Epidermal melanocyte (primary cell): ENCODE results near the gene CASP2.

Experiments used
- DNase-seq: peaks from one replicate; pipeline ENCODE4 v3.0.0; 2011; ENCODE audit warnings: low spot score; ENCODE audit not compliant: insufficient read length

The CASP2 gene

GRCh38 chr7:143287935-143288826, at the start of gene CASP2:
Gene CASP2, plus strand, starts transcription at chr7:143288351. Its CDS starts 105 bp downstream, at chr7:143288456.
- peak; percentile 97 for DNase-seq

DNA sequence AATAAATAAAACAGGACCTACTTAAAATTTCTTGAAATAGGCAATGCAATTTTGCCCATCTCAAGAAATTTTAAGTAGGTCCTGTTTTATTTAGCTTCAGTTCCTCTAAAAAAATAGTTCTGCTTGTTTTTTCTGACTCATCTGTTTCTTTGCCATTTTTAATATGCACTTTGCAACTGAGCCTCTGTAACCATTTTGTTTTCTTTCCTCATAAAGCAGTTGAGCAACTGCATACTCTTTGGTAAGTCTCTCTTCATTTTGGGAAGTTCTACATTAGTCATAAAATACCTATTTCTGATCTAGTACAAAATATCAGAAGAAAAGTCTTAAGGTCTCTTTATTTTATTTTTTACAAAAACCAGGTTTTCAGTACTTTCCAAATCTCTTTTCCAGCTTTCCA, 48.3 kb upstream of the CASP2 start:
- no peak for DNase-seq

- peak; percentile 43 for DNase-seq
Measured at GRCh38 chr7:143240291-143241168, 47.6 kb upstream of the CASP2 start.

DNA sequence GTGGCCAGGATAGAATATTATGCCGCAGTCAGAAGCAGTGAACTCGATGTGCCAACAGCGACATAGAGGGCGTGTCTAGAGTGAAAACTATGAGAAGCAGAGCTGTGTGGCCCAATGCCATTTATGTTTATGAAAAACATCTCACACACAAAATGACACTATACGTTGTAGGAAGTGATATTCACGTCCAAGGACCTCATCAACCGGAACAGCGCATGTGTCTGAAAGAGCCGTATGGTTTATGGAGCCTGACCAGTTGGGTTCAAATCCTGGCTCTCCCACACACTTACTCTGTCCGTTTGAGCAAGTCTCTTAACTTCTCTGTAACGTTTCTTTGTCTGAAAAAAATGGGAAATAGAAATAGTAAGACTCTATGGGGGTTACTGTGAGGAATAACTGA, 45.8 kb upstream of the CASP2 start:
- DNase-seq = no peak

DNA sequence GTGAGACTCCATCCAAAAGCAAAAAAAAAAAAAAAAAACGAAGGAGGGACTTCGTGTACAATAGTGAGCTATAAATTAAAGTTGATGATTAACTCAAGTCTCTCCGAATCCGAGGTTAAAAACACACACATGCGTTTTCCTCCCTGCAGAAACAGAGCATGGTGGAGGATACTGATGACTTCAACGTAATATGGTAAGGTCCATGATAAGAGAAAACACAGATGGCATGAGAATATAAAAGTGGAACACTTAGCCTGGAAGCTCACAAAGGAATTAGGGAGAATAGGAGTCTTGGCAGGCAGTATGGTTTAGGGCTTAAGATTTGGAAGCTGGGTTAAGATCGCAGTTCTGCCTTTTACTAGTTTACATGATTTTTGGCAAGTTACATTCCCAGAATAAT, 45.0 kb upstream of the CASP2 start:
- DNase-seq = no peak

DNA sequence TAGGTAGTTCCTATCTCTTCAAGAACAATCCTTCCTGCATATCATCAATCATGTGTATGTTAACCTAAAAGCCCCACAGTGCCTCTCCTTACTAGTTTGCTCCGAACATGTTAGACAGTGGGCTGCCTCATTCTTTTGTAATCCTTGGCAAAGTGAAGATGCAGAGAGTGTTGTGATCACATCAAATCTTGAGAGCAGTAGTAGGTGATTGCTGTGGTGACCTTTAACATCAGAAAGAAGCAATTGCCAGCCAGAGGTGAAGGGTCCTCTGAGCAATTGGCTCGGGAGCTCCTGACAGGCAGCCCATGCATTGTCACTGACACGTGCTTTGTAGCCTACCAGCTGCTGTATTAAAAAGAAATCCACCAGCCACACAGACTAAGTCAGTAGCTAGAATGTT, 44.5 kb upstream of the CASP2 start:
- no peak for DNase-seq

DNA sequence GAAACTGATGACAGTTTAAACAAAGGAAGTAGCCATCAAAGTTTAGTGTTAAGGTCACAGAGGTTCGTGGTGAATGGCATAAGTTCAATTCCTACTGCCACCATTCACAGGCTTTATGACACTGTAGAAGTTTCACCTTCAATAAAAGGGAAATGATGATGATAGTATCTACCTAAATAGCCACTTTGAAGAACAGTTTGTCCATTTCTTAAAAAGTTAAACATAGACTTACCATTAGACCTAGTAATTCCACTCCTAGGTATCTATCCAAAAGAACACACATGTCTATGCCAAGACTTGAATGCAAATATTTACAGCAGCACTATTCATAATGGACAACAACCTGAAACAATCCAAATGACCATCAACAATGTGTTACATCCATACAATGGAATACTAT, 43.8 kb upstream of the CASP2 start:
- DNase-seq = no peak

- DNase-seq = no peak
Measured at GRCh38 chr7:143245123-143245522, 43.0 kb upstream of the CASP2 start.

GRCh38 chr7:143247372-143247771, 40.8 kb upstream of the CASP2 start:
- no peak for DNase-seq

GRCh38 chr7:143248761-143249354, 39.3 kb upstream of the CASP2 start:
- no peak for DNase-seq

DNA sequence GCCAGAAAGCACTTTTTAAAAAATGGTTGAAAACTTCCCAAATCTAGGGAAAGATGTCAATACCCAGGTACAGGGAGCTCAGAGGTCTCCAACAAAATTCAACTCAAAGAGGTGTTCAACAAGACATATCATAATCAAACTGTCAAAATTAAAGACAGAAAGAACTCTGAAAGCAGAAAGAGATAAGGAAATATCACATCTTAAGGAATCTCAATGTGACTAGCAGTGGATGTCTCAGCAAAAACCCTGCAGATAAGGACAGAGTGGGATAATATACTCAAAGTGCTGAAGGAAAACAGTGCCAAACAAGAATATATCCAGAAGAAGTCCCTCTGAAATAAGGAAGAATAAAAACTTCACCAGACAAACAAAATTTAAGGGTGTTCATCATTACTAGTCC, 38.0 kb upstream of the CASP2 start:
- no peak for DNase-seq

DNA sequence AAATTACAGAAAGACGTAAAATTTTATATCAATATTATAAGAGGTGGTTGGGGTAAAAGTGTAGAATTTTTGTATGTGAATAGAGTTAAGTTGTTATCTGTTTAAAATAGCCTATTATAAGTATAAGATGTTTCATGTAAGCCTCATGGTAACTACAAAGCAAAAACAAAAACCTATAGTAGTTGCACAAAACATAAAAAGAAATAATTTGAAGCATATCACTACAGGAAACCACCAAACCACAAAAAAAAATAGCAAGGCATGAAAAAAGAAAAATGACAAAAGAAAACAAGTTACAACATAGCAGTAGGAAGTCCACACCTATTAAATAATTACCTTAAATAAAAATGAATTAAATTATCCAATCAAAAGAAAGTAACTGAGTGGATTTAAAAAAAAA, 37.3 kb upstream of the CASP2 start:
- DNase-seq = no peak

DNA sequence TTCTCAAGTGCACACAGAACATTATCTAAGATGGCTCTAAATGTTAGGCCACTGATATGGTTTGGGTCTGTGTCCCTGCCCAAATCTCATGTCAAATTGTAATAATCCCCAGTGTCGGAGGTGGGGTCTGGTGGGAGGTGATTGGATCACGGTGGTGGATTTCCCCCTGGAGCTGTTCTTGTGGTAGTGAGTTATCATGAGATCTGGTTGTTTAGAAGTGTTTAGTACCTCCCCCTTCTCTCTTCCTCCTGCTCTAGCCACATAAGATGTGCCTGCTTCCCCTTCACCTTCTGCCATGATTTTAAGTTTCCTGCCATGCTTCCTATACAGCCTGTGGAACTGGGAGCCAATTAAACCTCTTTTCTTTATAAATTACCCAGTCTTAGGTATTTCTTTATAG, 36.1 kb upstream of the CASP2 start:
- no peak for DNase-seq

DNA sequence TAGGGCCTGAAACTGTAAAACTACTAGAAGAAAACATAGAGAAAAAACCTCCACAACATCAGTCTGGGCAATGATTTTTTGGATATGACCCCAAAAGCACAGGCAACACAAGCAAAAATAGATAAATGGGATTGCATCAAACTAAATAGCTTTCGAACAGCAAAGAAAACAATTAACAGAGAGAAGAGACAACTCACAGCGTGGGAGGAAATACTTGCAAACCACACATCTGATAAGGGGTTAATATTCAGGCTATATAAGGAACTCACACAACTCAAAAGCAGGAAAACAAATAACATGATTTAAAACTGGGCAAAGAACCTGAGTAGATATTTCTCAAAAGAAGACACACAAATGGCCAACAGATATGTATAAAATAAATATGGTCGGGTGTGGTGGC, 32.6 kb upstream of the CASP2 start:
- no peak for DNase-seq

- no peak for DNase-seq
Measured at GRCh38 chr7:143256325-143256724, 31.8 kb upstream of the CASP2 start.

GRCh38 chr7:143256932-143257331, 31.2 kb upstream of the CASP2 start:
- no peak for DNase-seq

- DNase-seq = no peak
Measured at GRCh38 chr7:143257501-143257900, 30.6 kb upstream of the CASP2 start.

DNA sequence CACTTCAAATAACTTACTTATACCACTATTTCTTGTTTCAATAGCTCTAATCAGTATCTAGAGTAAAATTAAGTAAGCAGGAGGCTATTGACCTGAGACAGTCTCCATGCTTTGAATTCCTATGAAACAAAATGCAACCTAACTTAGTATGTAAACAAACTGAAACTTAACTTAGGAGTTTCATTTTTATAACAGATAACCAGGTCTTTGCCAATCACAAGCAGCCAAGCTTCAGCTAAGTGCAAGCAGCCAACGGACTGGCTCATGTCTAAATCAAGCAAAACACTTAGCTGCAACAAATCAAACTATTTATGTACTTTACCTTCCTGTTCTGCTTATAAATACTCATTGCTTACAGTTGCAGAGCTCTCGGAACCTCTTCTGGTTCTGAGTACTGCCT, 29.3 kb upstream of the CASP2 start:
- no peak for DNase-seq

DNA sequence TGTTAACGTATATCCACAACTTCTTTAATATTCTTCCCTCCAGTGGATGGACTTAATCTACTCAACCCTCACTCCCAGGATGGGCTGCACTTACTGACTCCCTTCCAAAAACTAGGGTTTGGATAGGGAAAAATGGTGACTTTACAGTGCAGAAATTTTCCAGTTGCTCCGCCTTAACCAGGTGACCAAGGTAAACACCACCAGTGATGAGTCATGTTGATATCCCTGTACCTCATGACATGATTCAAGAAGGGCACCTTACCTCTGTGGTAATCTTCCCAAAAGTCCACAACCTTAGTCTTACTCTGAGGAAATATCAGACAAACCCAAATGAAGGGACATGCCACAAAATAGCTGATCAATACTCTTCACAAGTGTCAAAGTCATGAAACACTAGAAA, 28.4 kb upstream of the CASP2 start:
- DNase-seq = no peak

GRCh38 chr7:143261901-143262300, 26.2 kb upstream of the CASP2 start:
- DNase-seq = no peak

DNA sequence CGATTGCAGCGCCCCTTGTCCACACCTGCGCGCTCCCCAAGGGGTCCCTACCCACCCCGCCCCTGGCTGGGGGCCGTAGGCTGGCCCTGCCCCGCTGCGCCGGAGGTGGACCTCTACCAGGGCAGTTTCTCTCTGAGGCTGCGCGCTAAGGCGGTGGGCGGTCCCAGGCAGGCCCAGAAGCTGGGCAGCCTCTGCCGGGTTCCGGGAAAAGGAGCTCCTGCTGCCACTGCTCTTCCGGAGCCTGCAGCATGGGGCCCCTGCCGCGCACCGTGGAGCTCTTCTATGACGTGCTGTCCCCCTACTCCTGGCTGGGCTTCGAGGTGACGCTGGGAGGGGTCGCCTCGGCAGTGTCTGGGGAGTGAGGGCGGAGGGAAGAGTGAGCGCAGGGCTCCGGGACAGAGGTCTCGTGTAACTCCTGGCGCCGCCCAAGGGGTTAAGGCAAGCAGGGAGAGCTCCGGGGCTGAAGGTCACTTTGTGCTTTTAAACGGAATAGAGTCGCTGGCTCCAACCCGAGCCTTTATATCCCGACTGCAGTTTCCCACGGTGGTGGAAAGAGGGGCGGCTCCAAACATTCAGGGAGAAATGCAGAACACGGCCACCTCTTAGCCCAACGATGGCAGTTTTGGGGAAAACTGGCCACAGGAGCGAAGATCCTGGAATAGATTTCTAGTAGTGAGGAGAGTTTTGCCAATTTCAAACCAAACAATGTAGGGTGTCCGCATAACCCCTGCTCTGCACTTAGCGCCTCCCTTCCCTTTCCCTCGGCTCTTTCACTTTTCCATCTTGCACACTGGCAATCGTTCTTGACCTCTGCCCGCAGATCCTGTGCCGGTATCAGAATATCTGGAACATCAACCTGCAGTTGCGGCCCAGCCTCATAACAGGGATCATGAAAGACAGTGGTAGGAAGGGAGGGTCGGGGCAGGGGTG, 24.6 kb upstream of the CASP2 start, which contains the start of gene GSTK1:
TSS of gene GSTK1 (plus strand) at position 176 of the 930 bp plus-strand sequence. CDS start at position 249, 73 bp downstream.
- peak; percentile 78 for DNase-seq
